Epithelial cell of esophagus (primary cell): ENCODE results near the gene C5orf47.

ENCODE experiments used
- DNase-seq: peaks from one replicate; pipeline ENCODE4 v3.0.0; 2010; ENCODE audit warnings: low read depth
- H3K4me3 ChIP-seq: 2 replicates; pipeline ENCODE4 v1.5.1; 2011; ENCODE audit warnings: mild to moderate bottlenecking, low read length, control low read depth
- TF ChIP-seq, protein P1 (sequence below): IDR thresholded peaks from 2 replicates; pipeline ENCODE4 v1.5.1; 2011; ENCODE audit warnings: low read depth, mild to moderate bottlenecking, low read length, control low read depth, inconsistent platforms; ENCODE audit not compliant: insufficient read depth; ENCODE audit errors: missing control alignments

The C5orf47 gene

DNA sequence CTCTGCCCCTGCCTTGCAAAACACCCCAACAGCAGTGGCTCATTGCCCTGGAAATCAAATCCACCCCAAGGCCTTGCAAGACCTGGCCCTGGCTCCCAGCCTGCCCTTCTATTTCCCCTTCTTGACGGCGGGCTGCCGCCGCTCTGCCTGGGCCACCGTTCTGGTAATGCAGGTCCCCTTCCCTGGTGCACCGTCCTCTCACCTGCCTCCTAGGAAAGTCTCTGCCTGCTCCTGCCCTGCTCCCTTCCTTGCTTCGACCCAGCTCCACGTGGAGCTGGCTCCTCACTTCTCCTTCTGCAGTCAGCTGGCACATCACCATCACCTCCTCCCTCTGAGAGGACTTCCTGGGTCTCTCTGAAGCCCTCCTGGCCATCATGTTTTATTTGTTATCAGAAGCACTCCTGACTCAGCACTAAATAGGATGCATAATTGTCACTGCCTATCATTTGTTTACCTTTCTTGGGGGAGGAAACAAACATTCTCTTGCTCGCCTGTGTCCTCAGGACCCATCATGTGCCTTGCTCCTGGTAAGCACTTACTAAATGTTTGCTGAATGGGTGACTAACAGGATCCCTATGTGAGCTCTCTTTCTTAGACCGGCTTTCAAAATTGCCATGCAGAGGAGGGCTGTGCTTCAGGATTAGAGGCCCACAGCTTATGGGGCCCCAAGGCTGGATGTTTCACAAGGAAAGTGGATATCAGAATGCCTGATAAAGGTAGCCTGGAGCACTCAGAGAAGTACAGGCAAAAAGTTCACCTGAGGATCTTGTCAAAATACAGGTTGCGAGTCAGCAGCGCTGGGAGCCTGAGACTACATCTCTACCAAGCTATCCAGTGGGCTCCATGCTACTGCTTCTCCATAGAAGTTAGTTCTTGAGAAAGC lies 19.6 kb upstream of the C5orf47 start:
- DNase-seq, result peak; percentile 79
- TF ChIP-seq, protein P1, sequence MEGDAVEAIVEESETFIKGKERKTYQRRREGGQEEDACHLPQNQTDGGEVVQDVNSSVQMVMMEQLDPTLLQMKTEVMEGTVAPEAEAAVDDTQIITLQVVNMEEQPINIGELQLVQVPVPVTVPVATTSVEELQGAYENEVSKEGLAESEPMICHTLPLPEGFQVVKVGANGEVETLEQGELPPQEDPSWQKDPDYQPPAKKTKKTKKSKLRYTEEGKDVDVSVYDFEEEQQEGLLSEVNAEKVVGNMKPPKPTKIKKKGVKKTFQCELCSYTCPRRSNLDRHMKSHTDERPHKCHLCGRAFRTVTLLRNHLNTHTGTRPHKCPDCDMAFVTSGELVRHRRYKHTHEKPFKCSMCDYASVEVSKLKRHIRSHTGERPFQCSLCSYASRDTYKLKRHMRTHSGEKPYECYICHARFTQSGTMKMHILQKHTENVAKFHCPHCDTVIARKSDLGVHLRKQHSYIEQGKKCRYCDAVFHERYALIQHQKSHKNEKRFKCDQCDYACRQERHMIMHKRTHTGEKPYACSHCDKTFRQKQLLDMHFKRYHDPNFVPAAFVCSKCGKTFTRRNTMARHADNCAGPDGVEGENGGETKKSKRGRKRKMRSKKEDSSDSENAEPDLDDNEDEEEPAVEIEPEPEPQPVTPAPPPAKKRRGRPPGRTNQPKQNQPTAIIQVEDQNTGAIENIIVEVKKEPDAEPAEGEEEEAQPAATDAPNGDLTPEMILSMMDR, result no peak
- no peak overlapping the region for H3K4me3 ChIP-seq

GRCh38 chr5:173970878-173971650 lies 17.9 kb upstream of the C5orf47 start:
- TF ChIP-seq, protein P1, result no peak
- no peak for DNase-seq
- no peak overlapping the region for H3K4me3 ChIP-seq

- no peak overlapping the region for H3K4me3 ChIP-seq
- TF ChIP-seq, protein P1, result no peak
- DNase-seq, result no peak
These were observed 17.2 kb upstream of the C5orf47 start for GRCh38 chr5:173971681-173972345.

- peak overlapping the region; percentile 42 for H3K4me3 ChIP-seq
- TF ChIP-seq, protein P1, result no peak
- no peak for DNase-seq
These were observed 16.4 kb upstream of the C5orf47 start for GRCh38 chr5:173972607-173972924.

GRCh38 chr5:173972925-173973615 lies 15.9 kb upstream of the C5orf47 start:
- peak; percentile 75 for DNase-seq
- peak overlapping the region; percentile 42 for H3K4me3 ChIP-seq
- TF ChIP-seq, protein P1, result peak; percentile 81

DNA sequence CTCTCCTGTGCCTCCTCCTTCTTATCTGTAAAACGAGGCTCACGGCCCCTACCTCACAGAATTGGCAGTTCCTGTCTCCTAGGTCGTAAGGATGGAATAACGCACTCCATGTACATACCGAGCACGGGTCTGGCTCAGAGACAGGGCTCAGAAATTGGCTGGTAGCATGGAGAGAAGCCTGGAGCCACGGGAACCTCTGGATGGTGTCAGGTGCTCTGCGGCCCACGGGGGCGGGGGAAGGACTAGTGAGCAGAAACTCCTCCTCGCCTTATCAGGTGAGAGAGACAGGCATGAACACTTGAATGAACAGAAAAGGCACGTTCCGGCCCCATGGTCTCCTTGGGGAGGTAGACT lies 15.4 kb upstream of the C5orf47 start:
- TF ChIP-seq, protein P1, result no peak
- H3K4me3 ChIP-seq, result peak overlapping the region; percentile 42
- peak; percentile 27 for DNase-seq
